WTC11 (cell line): ENCODE measurements around the gene CTNNA3. TPM values are rescaled to one million over a fixed set of nuclear protein-coding genes. Genes with fewer than 3 reads are reported as not detected.

ENCODE experiments used
- ATAC-seq: fragments of 200-7000 bp; cut with Tn5 transposase; 2 replicates; pipeline ENCODE4 v1.10.0; 2021; ENCODE audit warnings: mild to moderate bottlenecking, moderate library complexity
- CTCF ChIA-PET: fragments of 300-600 bp; sonication (Branson Sonifier 250); formaldehyde crosslinking; loops from one replicate; lab custom pipeline; 2021; ENCODE audit warnings: antibody characterized with exemption; lab: Charles Lee
- POLR2A ChIA-PET: fragments of 350-600 bp; sonication (Branson Sonifier 250); formaldehyde crosslinking; loops from one replicate; lab custom pipeline; 2021; ENCODE audit warnings: antibody characterized with exemption; lab: Charles Lee
- DNase-seq: peaks from one replicate; pipeline ENCODE4 v3.0.0; 2021; ENCODE audit warnings: low spot score
- H3K27ac Mint-ChIP-seq: 2 replicates; pipeline ENCODE4 v1.8.0; 2021; ENCODE audit warnings: mixed read lengths
- H3K27me3 Mint-ChIP-seq: 2 replicates; pipeline ENCODE4 v1.8.0; 2021; ENCODE audit warnings: low read depth, mild to moderate bottlenecking, moderate library complexity, mixed read lengths
- H3K36me3 Mint-ChIP-seq: 2 replicates; pipeline ENCODE4 v1.8.0; 2021; ENCODE audit warnings: mixed read lengths
- H3K4me1 Mint-ChIP-seq: 2 replicates; pipeline ENCODE4 v1.8.0; 2022; ENCODE audit warnings: mixed read lengths
- H3K4me3 Mint-ChIP-seq: 2 replicates; pipeline ENCODE4 v1.8.0; 2021; ENCODE audit warnings: mild to moderate bottlenecking, moderate library complexity, mixed read lengths
- H3K9me3 Mint-ChIP-seq: 2 replicates; pipeline ENCODE4 v1.8.0; 2021; ENCODE audit warnings: mixed read lengths
- ETV6 ChIP-seq: sonication (generic); formaldehyde crosslinking; IDR thresholded peaks from 2 replicates; pipeline ENCODE4 v1.8.1; 2022; ENCODE audit warnings: mild to moderate bottlenecking, missing genetic modification reagents
- FOXJ3 ChIP-seq: sonication (generic); formaldehyde crosslinking; IDR thresholded peaks from 2 replicates; pipeline ENCODE4 v1.9.0; 2021; ENCODE audit warnings: missing genetic modification reagents, mild to moderate bottlenecking, borderline replicate concordance
- FOXP1 ChIP-seq: sonication (generic); formaldehyde crosslinking; IDR thresholded peaks from 2 replicates; pipeline ENCODE4 v1.8.0; 2022; ENCODE audit warnings: missing genetic modification reagents, mild to moderate bottlenecking, moderate library complexity, borderline replicate concordance
- GABPB1 ChIP-seq: sonication (generic); formaldehyde crosslinking; IDR thresholded peaks from 2 replicates; pipeline ENCODE4 v1.8.1; 2023; ENCODE audit warnings: mild to moderate bottlenecking, missing genetic modification reagents
- GTF2I ChIP-seq: fragments of 250-450 bp; sonication (Bioruptor Pico); conservative IDR thresholded peaks from 2 replicates; pipeline ENCODE4 v1.4.0; 2021; ENCODE audit warnings: mild to moderate bottlenecking
- NFATC4 ChIP-seq: fragments of 250-450 bp; sonication (Bioruptor Pico); IDR thresholded peaks from 2 replicates; pipeline ENCODE4 v1.9.0; 2021; ENCODE audit warnings: mild to moderate bottlenecking
- SMAD3 ChIP-seq: sonication (generic); formaldehyde crosslinking; IDR thresholded peaks from 2 replicates; pipeline ENCODE4 v1.8.0; 2022; ENCODE audit warnings: missing genetic modification reagents, mild to moderate bottlenecking, borderline replicate concordance
- SMAD4 ChIP-seq: sonication (generic); formaldehyde crosslinking; IDR thresholded peaks from 2 replicates; pipeline ENCODE4 v1.8.0; 2022; ENCODE audit warnings: mild to moderate bottlenecking, missing genetic modification reagents
- ZNF121 ChIP-seq: sonication (generic); formaldehyde crosslinking; IDR thresholded peaks from 2 replicates; pipeline ENCODE4 v1.8.0; 2023; ENCODE audit warnings: missing genetic modification reagents
- ZNF263 ChIP-seq: sonication (generic); formaldehyde crosslinking; IDR thresholded peaks from 2 replicates; pipeline ENCODE4 v1.8.1; 2022; ENCODE audit warnings: low read depth, mild to moderate bottlenecking, moderate library complexity, missing genetic modification reagents
- ZNF281 ChIP-seq: sonication (generic); formaldehyde crosslinking; IDR thresholded peaks from 2 replicates; pipeline ENCODE4 v1.8.0; 2023; ENCODE audit warnings: mild to moderate bottlenecking, missing genetic modification reagents
- ZNF423 ChIP-seq: fragments of 250-450 bp; sonication (Bioruptor Pico); IDR thresholded peaks from 2 replicates; pipeline ENCODE4 v2.1.2; 2022; ENCODE audit warnings: mild to moderate bottlenecking, moderate library complexity
- ZNF532 ChIP-seq: fragments of 250-450 bp; sonication (Bioruptor Pico); IDR thresholded peaks from 2 replicates; pipeline ENCODE4 v1.9.0; 2021; ENCODE audit warnings: mild to moderate bottlenecking, borderline replicate concordance
- total RNA-seq: library from RNA; stranded (reverse); gene quantifications from 3 replicates; pipeline ENCODE4 v1.2.3, GENCODE V29; 2021
- TF ChIP-seq, protein P1 (sequence below): sonication (generic); formaldehyde crosslinking; IDR thresholded peaks from 2 replicates; pipeline ENCODE4 v1.8.1; 2023; ENCODE audit warnings: mild to moderate bottlenecking, moderate library complexity, missing genetic modification reagents
- TF ChIP-seq, protein P2 (sequence below): sonication (generic); formaldehyde crosslinking; conservative IDR thresholded peaks from 2 replicates; pipeline ENCODE4 v1.8.1; 2023; ENCODE audit warnings: mild to moderate bottlenecking, low read depth, missing genetic modification reagents, moderate library complexity
- TF ChIP-seq, protein P3 (sequence below): fragments of 250-450 bp; sonication (Bioruptor Pico); IDR thresholded peaks from 2 replicates; pipeline ENCODE4 v1.8.0; 2021; ENCODE audit warnings: mild to moderate bottlenecking

The CTNNA3 gene
- total RNA-seq, 1 experiment from 2014 or later, result 6.1 TPM

DNA sequence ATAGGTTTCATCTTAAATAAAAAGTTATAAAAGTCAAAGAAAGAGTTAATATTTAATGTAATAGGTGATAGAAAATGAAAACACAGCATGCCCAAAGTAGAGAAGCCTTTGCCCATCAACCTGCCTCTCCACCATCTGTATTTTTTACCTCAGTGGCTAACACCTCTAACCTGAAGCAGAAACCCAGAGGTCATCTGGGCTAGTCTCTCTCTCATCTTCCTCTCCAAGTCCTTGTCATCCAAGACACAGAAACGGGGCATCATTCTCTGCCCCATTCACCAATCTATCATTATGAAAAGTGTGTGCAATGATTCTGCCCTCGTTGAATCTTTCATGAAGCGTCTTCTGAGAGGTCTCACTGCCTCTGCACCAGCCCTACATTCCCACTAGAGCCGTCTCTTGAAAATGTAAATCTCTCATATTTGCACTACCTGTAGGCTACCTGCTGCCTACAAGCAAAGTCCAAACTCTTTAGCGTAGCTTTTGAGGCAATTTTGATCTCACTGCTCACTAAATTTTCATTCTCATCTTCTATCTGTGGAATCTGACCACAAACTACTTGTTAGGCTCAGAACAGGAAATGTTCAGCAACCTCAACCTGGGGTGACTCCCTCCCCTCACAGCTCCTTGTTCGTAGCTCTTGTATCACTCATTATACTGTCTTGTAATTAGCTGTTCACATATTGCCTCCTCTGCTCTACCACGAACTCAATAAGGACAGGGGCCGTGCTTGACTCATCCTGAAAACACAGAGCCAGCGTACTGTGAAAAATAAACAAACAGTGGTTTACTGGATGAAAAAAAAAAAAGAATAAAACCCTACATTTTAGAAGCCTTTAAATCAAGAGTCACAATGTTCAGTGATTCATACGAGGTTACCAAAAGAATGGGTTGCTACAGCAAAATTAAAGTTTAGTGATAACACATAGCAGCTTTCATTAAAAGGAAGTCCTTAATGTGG, 83.1 kb downstream of the CTNNA3 start:
- H3K36me3 Mint-ChIP-seq, result no peaks in the 10 kb centered on the region
- ATAC-seq (no peak), DNase-seq (no peak)
- TF ChIP-seq, protein P1, sequence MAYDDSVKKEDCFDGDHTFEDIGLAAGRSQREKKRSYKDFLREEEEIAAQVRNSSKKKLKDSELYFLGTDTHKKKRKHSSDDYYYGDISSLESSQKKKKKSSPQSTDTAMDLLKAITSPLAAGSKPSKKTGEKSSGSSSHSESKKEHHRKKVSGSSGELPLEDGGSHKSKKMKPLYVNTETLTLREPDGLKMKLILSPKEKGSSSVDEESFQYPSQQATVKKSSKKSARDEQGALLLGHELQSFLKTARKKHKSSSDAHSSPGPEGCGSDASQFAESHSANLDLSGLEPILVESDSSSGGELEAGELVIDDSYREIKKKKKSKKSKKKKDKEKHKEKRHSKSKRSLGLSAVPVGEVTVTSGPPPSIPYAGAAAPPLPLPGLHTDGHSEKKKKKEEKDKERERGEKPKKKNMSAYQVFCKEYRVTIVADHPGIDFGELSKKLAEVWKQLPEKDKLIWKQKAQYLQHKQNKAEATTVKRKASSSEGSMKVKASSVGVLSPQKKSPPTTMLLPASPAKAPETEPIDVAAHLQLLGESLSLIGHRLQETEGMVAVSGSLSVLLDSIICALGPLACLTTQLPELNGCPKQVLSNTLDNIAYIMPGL, result no peak
- TF ChIP-seq FOXP1 (CRISPR knock-in tag), result no peak
- H3K27ac Mint-ChIP-seq, result no peak overlapping the region
- no peaks in the 10 kb centered on the region for H3K27me3 Mint-ChIP-seq
- peaks cover 16% of the 10 kb centered on the region for H3K9me3 Mint-ChIP-seq
- H3K4me3 Mint-ChIP-seq, result no peak overlapping the region
- CTCF ChIA-PET, result no interaction called here
- POLR2A ChIA-PET, result no interaction called here
- H3K4me1 Mint-ChIP-seq, result peaks cover 16% of the 10 kb centered on the region

- no peak for TF ChIP-seq SMAD3 (CRISPR knock-in tag)
- no peak for TF ChIP-seq ZNF423 (CRISPR knock-in tag)
- Mint-ChIP-seq H3K4me1 (peaks cover 18% of the 10 kb centered on the region), H3K4me3 (no peak overlapping the region), H3K9me3 (peaks cover 16% of the 10 kb centered on the region), H3K27ac (no peak overlapping the region), H3K36me3 (no peaks in the 10 kb centered on the region), H3K27me3 (no peaks in the 10 kb centered on the region)
- DNase-seq, result no peak
- ChIA-PET CTCF (no interaction called here), POLR2A (no interaction called here)
- no peak for ATAC-seq
Measured at GRCh38 chr10:67612176-67612575, 83.8 kb downstream of the CTNNA3 start.

GRCh38 chr10:67609996-67610793, 85.8 kb downstream of the CTNNA3 start:
- no peaks in the 10 kb centered on the region for H3K27me3 Mint-ChIP-seq
- peaks cover 27% of the 10 kb centered on the region for H3K4me1 Mint-ChIP-seq
- DNase-seq (no peak), ATAC-seq (peak; percentile 65)
- H3K9me3 Mint-ChIP-seq, result peaks cover 14% of the 10 kb centered on the region
- no peaks in the 10 kb centered on the region for H3K36me3 Mint-ChIP-seq
- peak overlapping the region; percentile 54; the same call in 1 of the 2 replicates for H3K27ac Mint-ChIP-seq
- CTCF ChIA-PET, result no interaction called here
- H3K4me3 Mint-ChIP-seq, result no peak overlapping the region
- POLR2A ChIA-PET, result no interaction called here
- TF ChIP-seq GABPB1 (CRISPR knock-in tag), result no peak
- TF ChIP-seq NFATC4 (CRISPR knock-in tag), result no peak
- TF ChIP-seq SMAD4 (CRISPR knock-in tag), result no peak
- TF ChIP-seq, protein P2, sequence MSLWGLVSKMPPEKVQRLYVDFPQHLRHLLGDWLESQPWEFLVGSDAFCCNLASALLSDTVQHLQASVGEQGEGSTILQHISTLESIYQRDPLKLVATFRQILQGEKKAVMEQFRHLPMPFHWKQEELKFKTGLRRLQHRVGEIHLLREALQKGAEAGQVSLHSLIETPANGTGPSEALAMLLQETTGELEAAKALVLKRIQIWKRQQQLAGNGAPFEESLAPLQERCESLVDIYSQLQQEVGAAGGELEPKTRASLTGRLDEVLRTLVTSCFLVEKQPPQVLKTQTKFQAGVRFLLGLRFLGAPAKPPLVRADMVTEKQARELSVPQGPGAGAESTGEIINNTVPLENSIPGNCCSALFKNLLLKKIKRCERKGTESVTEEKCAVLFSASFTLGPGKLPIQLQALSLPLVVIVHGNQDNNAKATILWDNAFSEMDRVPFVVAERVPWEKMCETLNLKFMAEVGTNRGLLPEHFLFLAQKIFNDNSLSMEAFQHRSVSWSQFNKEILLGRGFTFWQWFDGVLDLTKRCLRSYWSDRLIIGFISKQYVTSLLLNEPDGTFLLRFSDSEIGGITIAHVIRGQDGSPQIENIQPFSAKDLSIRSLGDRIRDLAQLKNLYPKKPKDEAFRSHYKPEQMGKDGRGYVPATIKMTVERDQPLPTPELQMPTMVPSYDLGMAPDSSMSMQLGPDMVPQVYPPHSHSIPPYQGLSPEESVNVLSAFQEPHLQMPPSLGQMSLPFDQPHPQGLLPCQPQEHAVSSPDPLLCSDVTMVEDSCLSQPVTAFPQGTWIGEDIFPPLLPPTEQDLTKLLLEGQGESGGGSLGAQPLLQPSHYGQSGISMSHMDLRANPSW (CRISPR knock-in tag), result no peak
- no peak for TF ChIP-seq GTF2I (CRISPR knock-in tag)
- TF ChIP-seq, protein P3, sequence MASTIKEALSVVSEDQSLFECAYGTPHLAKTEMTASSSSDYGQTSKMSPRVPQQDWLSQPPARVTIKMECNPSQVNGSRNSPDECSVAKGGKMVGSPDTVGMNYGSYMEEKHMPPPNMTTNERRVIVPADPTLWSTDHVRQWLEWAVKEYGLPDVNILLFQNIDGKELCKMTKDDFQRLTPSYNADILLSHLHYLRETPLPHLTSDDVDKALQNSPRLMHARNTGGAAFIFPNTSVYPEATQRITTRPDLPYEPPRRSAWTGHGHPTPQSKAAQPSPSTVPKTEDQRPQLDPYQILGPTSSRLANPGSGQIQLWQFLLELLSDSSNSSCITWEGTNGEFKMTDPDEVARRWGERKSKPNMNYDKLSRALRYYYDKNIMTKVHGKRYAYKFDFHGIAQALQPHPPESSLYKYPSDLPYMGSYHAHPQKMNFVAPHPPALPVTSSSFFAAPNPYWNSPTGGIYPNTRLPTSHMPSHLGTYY, result no peak
- TF ChIP-seq ETV6 (CRISPR knock-in tag), result no peak
- no peak for TF ChIP-seq ZNF281
- TF ChIP-seq ZNF263 (CRISPR knock-in tag), result no peak
- no peak for TF ChIP-seq ZNF121 (CRISPR knock-in tag)
- no peak for TF ChIP-seq ZNF532 (CRISPR knock-in tag)
- no peak for TF ChIP-seq FOXJ3 (CRISPR knock-in tag)
